Vagina (tissue), 2 donors: ENCODE results near the gene PRKAR2B.

ENCODE experiments used
- CTCF ChIP-seq, 3 experiments: fragments of 450-650 bp in 2 of 3; fragments of 200-600 bp in 1 of 3; sonication (generic) in 1 of 3; IDR thresholded peaks; one replicate each; pipeline ENCODE4 v1.5.1; 2017 to 2019; ENCODE audit warnings: antibody characterized with exemption in 3 of 3, mild to moderate bottlenecking in 2 of 3, moderate library complexity in 2 of 3
- POLR2AphosphoS5 ChIP-seq, 2 donors: sonication (generic); formaldehyde crosslinking; IDR thresholded peaks; one replicate each; pipeline ENCODE4 v1.9.0; 2017; ENCODE audit warnings: antibody characterized with exemption in 2 of 2, mild to moderate bottlenecking in 2 of 2, low read depth in 1 of 2; ENCODE audit not compliant: insufficient read depth in 1 of 2

GRCh38 chr7:107168233-107169119 lies 124.0 kb downstream of the PRKAR2B start, which contains the start of gene HBP1:
- TF ChIP-seq POLR2AphosphoS5 (IDR thresholded peaks at IDR 0.05; ENCODE audit: insufficient read depth in 1 of 2, low read depth in 1 of 2) (peak; percentile 75 to 93), CTCF (IDR thresholded peaks at IDR 0.05) (no peak)
